ENCODE measurements around the gene SFXN3. TPM values are rescaled to one million over a fixed set of nuclear protein-coding genes. Genes with fewer than 3 reads are reported as not detected.

Gene SFXN3
- total RNA-seq, 6 experiments from 2014 or later, result 44.1 to 57.4 (median 50.5) TPM

GRCh38 chr10:101041252-101041761 is 10.3 kb downstream of the SFXN3 start:
- TF ChIP-seq CTCF (IDR thresholded peaks at IDR 0.05), result peak; percentile 91
- H3K36me3 Mint-ChIP-seq (ENCODE audit: low read depth), result peaks cover 19% of the 10 kb centered on the region
- H3K27ac Mint-ChIP-seq, result peak overlapping the region; percentile 100
- H3K9me3 Mint-ChIP-seq, result no peaks in the 10 kb centered on the region
- no peak overlapping the region; the same call in 1 of the 2 replicates for H3K4me3 Mint-ChIP-seq
- peaks cover 2% of the 10 kb centered on the region for H3K27me3 Mint-ChIP-seq (ENCODE audit: insufficient read depth)
- peak; percentile 82 for DNase-seq
- peaks cover 37% of the 10 kb centered on the region for H3K4me1 Mint-ChIP-seq (ENCODE audit: low read depth)

- Mint-ChIP-seq H3K4me1 (ENCODE audit: low read depth) (peaks cover 45% of the 10 kb centered on the region), H3K27ac (peak overlapping the region; percentile 100), H3K27me3 (ENCODE audit: insufficient read depth) (peaks cover 7% of the 10 kb centered on the region), H3K36me3 (ENCODE audit: low read depth) (peaks cover 17% of the 10 kb centered on the region), H3K4me3 (peak overlapping the region; percentile 97), H3K9me3 (no peaks in the 10 kb centered on the region)
- DNase-seq, result no peak
- no peak for TF ChIP-seq CTCF (IDR thresholded peaks at IDR 0.05)
Measured at GRCh38 chr10:101042118-101042517, 11.1 kb downstream of the SFXN3 start.

GRCh38 chr10:101042667-101043362 is 11.8 kb downstream of the SFXN3 start:
- Mint-ChIP-seq H3K36me3 (ENCODE audit: low read depth) (peaks cover 10% of the 10 kb centered on the region), H3K9me3 (no peaks in the 10 kb centered on the region), H3K27ac (peak overlapping the region; percentile 100), H3K4me3 (peak overlapping the region; percentile 97), H3K4me1 (ENCODE audit: low read depth) (peaks cover 48% of the 10 kb centered on the region), H3K27me3 (ENCODE audit: insufficient read depth) (peaks cover 8% of the 10 kb centered on the region)
- peak; percentile 94 for DNase-seq
- TF ChIP-seq CTCF (IDR thresholded peaks at IDR 0.05), result no peak

GRCh38 chr10:101043363-101043707 is 12.3 kb downstream of the SFXN3 start:
- Mint-ChIP-seq H3K4me1 (ENCODE audit: low read depth) (peaks cover 49% of the 10 kb centered on the region), H3K4me3 (peak overlapping the region; percentile 97), H3K27me3 (ENCODE audit: insufficient read depth) (peaks cover 8% of the 10 kb centered on the region), H3K36me3 (ENCODE audit: low read depth) (peaks cover 5% of the 10 kb centered on the region), H3K9me3 (no peaks in the 10 kb centered on the region), H3K27ac (peak overlapping the region; percentile 100)
- no peak for TF ChIP-seq CTCF (IDR thresholded peaks at IDR 0.05)
- DNase-seq, result no peak

- peak overlapping the region; percentile 100; the same call in 1 of the 2 replicates for H3K27ac Mint-ChIP-seq
- no peak for TF ChIP-seq CTCF (IDR thresholded peaks at IDR 0.05)
- H3K9me3 Mint-ChIP-seq, result no peaks in the 10 kb centered on the region
- no peak for DNase-seq
- H3K36me3 Mint-ChIP-seq (ENCODE audit: low read depth), result no peaks in the 10 kb centered on the region; the same call in none of the 2 replicates
- peaks cover 11% of the 10 kb centered on the region for H3K27me3 Mint-ChIP-seq (ENCODE audit: insufficient read depth)
- H3K4me1 Mint-ChIP-seq (ENCODE audit: low read depth), result peaks cover 57% of the 10 kb centered on the region
- no peak overlapping the region for H3K4me3 Mint-ChIP-seq
Measured at GRCh38 chr10:101044117-101044516, 13.1 kb downstream of the SFXN3 start.

Data from HFFc6 (cell line).